ENCODE measurements around the gene UGT3A2.

The UGT3A2 gene

GRCh38 chr5:36007366-36007765 lies 59.3 kb downstream of the UGT3A2 start:
- no peak for DNase-seq (ENCODE audit: low read depth in 3 of 3)

GRCh38 chr5:36006163-36006562 lies 60.5 kb downstream of the UGT3A2 start:
- DNase-seq (ENCODE audit: low read depth in 3 of 3), result no peak

GRCh38 chr5:36001032-36001431 lies 65.7 kb downstream of the UGT3A2 start:
- DNase-seq (ENCODE audit: low read depth in 3 of 3), result no peak

GRCh38 chr5:35999547-35999946 lies 67.1 kb downstream of the UGT3A2 start:
- DNase-seq (ENCODE audit: low read depth in 3 of 3), result no peak

GRCh38 chr5:35996076-35996475 lies 70.6 kb downstream of the UGT3A2 start:
- DNase-seq (ENCODE audit: low read depth in 3 of 3), result no peak

GRCh38 chr5:35990941-35991611 lies 75.6 kb downstream of the UGT3A2 start, which contains the start of gene UGT3A1:
UGT3A1 (minus strand) TSS chr5:35991390; CDS start chr5:35991240, 150 bp downstream.
- DNase-seq (ENCODE audit: low read depth in 3 of 3), result no peak

- DNase-seq (ENCODE audit: low read depth in 3 of 3), result no peak
These were observed 76.2 kb downstream of the UGT3A2 start for GRCh38 chr5:35990520-35990919.

- DNase-seq (ENCODE audit: low read depth in 3 of 3), result no peak
These were observed 78.2 kb downstream of the UGT3A2 start for GRCh38 chr5:35988529-35988928.

GRCh38 chr5:35987776-35988175 lies 78.9 kb downstream of the UGT3A2 start:
- no peak for DNase-seq (ENCODE audit: low read depth in 3 of 3)

Data from stimulated activated CD4-positive, alpha-beta T cell treated with anti-CD3 and anti-CD28 coated beads, TNF-alpha, amount 100 ng/mL, for 48 hours (primary cell).